Astrocyte (in vitro differentiated cells and primary cell): ENCODE measurements around the gene IGF2R.

Experiments used
- CTCF ChIP-seq: IDR thresholded peaks from 2 replicates; pipeline ENCODE4 v1.5.1; 2011; ENCODE audit warnings: low read depth, mild to moderate bottlenecking, inconsistent platforms, low read length, moderate library complexity; ENCODE audit not compliant: insufficient read depth
- EZH2 ChIP-seq: IDR thresholded peaks from 2 replicates; pipeline ENCODE4 v1.6.1; 2012; ENCODE audit warnings: mild to moderate bottlenecking, low read length, inconsistent platforms; ENCODE audit not compliant: insufficient read depth

GRCh38 chr6:160007611-160008010 is 38.7 kb downstream of the IGF2R start:
- TF ChIP-seq CTCF, result no peak
- TF ChIP-seq EZH2, result no peak
